Inferior parietal cortex (tissue), 1 donor: Measurements from ENCODE around the gene ITGAL.
"Not testable (repeated sequence)": the region's sequence is repeated elsewhere in the genome, so short reads cannot be mapped to it uniquely, and the experiment has no call there.

Experiments
- DNase-seq: peaks from one replicate; pipeline ENCODE4 v3.0.0-alpha.2; 2016; ENCODE audit errors: extremely low spot score

ITGAL gene

DNA sequence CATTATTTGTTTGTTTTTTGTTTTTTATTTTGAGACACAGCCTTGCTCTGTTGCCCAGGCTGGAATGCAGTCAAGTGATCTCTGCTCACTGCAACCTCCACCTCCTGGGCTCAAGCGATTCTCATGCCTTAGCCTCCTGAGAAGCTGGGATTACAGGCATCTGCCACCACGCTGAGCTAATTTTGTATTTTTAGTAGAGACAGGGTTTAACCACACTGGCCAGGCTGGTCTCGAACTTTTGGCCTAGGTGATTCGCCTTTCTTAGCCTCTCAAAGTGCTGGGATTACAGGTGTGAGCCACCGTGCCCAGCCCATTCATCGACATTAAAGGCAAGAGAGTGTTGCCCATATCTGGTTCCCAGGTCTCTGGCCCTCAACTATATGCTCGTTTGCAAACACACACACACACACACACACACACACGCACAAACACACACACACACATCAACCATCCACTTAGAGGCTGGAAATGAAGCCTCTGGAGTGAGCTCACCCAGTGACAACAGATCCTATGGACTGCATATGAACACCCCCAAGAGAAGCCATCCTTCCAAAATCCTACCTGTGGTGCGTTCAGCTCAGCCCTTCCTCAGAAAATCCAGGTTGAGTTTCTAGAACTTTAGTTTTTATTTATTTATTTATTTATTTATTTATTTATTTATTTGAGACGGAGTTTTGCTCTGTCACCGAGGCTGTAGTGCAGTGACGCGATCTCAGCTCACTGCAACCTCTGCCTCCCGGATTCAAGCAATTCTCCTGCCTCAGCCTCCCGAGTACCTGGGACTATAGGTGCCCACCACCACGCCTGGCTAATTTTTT, 14.6 kb upstream of the ITGAL start:
- DNase-seq = no peak

DNA sequence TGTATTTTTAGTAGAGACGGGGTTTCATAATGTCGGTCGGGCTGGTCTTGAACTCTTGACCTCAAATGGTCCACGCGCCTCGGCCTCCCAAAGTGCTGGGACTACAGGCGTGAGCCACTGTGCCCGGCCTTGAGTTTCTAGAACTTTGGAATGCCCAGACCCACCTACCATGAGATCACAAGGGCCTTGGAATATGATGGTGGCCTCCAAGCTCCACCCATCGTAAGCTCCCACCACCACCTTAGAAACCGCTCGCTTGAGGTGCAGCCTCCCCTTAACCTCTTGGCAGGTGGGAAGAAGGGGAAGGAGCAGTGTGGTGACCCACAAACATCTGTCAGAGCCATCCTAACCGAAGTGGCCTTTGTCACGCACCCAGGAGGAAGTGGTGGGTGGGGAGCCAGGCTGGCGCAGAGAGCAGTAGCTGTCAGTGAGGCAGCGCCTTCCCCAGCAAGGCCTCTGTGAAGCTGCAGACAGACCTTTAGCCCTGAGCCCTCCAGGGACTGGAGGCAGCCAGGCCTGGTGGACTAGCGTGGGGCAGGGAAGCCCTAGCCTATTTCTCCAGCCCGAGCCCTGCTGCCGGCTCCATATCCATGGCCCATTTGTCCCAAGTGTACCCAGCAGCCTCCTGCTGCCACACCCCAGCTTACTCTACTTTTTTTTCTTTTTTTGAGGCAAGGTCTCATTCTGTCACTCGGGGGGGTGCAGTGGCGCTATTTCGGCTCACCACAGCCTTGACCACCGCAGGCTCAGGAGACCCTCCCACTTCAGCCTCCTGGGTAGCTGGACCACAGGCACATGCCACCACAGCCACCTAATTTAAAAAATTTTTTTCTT, 13.8 kb upstream of the ITGAL start:
- no peak for DNase-seq

DNA sequence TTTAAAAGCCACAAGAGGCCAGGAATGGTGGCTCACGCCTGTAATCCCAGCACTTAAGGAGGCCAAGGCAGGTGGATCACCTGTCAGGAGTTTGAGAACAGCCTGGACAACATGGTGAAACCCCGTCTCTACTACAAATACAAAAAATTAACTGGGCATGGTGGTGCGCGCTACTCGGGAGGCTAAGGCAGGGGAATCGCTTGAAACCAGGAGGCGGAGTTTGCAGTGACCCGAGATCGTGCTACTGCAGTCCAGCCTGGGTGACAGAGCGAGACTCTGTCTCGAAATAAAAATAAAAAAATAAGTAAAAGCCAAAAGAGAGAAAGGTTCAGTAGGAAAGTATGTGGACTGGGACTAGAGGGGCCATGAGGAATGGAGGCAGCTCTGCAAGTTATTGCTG, 13.1 kb upstream of the ITGAL start:
- DNase-seq = no peak

DNA sequence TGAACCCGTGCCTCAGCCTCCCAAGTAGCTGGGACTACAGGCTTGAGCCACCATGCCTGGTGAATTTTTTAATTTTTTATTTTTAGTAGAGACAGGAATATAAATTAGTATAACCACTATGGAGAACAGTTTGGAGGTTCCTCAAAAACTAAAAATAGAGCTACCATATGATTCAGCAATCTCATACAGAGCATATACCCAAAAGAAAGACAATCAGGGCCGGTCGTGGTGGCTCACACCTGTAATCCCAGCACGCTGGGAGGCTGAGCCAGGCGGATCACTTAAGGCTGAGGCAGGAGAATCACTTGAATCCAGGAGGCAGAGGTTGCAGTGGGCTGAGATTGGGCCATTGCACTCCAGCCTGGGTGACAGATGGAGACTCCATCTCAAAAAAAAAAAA, 11.1 kb upstream of the ITGAL start:
- DNase-seq = not testable (repeated sequence)

DNA sequence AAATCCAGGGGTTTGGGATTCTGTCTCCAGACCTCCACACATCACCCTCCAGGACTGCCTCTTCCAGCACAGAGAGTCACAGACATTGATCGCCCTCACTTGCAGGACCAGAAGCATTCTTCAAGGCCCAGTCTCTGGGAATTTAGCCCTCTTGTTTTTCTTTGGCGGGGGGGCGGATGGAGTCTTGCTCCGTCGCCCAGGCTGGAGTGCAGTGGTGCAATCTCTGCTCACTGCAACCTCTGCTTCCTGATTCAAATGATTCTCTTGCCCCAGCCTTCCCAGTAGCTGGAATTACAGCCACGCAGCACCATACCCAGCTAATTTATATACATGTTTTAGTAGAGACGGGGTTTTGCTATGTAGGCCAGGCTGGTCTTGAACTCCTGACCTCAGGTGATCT, 8.5 kb upstream of the ITGAL start:
- no peak for DNase-seq

DNA sequence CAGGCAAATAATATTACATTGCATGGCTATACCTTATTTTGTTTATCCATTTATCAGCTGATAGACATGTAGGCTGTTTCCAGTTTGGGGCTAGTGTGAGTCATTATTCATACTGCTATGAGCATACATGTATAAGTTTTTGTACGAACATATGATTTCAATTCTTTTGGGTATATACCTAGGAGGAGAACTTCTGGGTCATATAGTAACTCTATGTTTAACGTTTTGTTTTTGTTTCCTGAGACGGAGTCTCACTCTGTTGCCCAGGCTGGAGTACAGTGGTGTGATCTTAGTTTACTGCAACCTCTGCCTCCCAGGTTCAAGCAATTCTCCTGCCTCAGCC, 2.4 kb upstream of the ITGAL start:
- DNase-seq = no peak

DNA sequence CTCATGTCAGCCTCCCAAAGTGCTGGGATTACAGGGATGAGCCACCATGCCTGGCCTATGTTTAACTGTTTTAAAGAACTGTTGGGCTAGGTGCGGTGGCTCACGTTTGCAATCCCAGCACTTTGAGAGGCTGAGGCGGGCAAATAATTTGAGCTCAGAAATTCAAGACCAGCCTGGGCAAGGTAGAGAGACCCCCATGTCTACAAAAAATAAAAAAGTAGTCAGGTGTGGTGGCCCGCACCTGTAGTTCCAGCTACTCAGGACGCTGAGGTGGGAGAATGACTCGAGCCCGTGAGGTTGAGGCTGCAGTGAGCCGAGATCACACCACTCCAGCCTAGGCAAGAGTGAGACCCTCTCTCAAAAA, 1.9 kb upstream of the ITGAL start:
- no peak for DNase-seq

DNA sequence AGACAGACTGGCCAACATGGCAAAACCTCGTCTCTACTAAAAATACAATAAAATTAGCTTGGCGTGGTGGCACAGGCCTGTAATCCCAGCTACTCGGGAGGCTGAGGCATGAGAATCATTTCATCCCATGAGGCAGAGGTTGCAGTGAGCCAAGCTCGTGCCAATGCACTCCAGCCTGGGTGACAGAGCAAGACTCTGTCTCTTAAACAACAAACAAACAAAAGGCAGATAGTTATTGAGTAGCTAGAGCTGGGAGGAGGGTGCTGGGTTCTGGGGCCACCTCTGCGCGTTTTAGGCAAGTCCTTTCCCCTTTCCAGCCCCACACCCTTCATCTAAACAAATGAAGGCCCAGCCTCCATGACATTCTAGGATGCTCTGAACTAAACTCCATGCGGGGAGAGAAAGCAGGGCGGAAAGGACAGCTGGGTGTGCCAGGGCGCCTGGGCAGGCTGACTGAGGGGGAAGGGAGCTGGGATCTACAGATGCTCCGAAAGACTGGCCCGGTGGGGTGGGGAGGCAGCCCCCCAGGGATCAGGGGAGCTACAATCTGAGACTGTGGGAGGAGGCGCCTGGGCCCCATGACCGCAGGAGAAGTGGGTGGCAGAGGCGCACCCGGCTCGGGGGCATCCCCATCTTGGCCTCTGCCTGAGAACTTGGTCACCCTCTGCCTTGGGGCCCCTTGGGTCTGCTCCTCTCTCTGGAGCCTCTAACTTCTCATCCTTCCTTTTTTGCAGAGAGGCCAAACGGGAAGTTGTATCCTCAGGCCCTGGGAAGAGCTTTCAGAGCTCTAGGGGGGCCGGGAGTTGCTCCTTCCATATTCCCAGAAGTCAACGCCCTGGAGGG, 910 bp downstream of the ITGAL start:
- no peak for DNase-seq

DNA sequence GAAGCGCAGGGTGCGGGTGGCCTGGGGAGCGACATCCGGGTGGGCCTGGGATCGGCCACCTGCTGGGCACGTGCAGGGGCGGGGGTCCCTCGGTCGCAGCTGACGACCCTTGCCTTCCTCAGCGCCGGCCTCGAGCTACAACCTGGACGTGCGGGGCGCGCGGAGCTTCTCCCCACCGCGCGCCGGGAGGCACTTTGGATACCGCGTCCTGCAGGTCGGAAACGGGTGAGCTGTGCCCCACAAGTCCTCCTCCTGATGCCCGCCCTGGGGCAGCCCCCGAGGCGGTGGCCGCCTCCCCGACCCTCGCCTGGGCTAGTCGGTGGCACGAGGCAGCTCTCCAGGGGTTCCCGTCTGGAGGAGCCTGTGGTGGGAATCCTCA, 1.5 kb downstream of the ITGAL start:
- DNase-seq = no peak

DNA sequence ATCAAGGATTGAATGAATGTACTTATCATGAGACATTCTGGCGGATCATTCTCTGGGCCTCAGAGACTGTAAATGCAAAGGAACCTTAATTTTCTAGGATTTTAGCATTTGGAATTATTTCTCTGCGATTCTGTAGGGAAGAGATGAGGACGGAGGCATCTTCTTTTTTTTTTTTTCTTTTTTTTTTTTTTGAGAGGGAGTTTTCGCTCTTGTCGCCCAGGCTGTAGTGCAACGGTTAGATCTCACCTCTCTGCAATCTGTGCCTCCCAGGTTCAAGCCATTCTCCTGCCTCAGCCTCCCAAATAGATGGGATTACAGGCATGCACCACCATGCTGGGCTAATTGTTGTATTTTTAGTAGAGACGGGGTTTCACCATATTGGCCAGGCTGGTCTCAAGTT, 2.1 kb downstream of the ITGAL start:
- DNase-seq = no peak

DNA sequence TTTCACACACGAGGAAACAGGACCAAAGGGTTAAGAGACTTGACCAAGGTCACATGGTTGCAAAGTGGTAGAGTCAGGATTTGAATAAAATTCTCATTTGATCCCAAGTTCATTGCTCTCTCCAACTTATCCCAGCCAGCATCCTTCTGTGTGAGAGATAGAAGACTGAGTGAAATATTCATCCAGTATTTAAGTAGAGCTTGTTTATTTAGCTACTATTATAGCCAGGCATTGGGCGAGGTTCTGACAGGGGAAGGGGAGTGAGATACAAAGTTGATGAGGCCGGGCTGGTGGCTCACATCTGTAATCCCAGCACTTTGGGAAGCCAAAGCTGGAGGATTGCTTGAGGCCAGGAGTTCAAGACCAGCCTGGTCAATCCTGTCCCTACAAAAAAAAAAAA, 4.4 kb downstream of the ITGAL start:
- no peak for DNase-seq

DNA sequence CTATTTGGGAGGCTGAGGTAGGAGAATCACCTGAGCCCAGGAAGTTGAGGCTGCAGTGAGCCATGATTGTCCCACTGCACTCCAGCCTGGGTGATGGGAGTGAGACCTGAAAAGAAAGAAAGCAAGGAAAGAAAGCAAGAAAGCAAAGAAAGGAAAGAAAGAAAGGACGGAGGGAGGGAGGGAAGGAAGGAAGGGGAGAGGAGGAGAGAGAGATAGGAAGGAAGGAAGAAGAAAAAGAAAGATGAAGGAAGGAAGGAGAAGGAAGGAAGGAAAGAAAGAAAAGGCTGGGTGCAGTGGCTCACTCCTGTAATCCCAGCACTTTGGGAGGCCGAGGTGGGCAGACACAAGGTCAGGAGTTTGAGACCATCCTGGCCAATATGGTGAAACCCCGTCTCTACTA, 5.2 kb downstream of the ITGAL start:
- DNase-seq = not testable (repeated sequence)

DNA sequence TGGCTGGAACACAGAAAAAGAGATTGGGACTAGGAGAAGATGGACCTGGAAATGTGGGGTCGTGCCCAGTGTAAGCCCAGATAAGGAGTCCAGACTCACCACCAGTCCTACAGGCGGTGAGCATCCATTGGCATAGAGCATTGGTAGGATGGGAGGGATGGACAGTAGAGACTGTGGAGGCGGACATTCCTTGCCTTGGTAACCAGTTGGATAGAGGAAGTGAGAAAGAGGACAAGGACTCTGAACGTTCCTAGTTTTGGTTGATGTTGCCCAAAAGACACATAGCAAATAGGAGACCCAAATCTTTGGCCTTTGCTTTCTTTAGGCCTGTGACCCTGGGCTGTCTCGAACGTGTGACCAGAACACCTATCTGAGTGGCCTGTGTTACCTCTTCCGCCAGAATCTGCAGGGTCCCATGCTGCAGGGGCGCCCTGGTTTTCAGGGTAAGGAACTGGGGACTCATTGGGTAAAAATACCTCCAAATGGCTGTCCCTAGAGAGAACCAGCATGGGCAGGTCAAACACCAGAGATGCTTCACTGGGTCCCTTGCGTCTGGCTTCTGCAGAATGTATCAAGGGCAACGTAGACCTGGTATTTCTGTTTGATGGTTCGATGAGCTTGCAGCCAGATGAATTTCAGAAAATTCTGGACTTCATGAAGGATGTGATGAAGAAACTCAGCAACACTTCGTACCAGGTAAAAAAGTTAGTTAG, 6.4 kb downstream of the ITGAL start:
- no peak for DNase-seq

DNA sequence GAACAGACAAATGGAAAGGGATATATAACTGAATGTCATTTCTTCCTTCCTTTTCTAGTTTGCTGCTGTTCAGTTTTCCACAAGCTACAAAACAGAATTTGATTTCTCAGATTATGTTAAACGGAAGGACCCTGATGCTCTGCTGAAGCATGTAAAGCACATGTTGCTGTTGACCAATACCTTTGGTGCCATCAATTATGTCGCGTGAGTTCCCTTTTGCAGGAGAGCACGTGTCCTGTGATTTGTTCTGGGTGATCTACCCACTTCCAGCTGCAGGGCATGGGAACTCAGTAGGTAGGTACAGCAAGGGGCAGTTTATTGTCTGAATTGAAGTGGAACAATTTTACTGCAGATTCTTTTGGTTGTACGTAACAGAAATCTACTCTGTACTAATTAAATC, 8.8 kb downstream of the ITGAL start:
- DNase-seq = no peak

DNA sequence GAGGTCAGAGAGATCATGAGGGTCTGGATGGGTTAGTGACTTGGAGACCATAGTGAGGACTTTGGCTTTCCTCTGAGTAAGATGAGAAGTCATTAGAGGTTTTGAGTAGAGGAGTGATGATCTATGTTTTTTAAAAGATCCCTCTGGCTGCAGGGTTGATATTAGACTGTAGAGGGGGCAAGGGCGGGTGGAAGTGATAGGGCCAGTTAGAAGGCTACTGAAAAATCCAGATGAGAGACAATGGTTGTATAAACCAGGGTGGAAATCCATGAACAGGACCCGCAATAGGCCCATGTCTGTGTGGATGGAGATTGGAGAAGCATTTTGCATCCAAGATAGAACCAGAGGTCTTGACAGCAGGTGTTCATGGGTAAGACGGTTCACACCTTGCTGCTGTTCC, 9.8 kb downstream of the ITGAL start:
- DNase-seq = no peak

DNA sequence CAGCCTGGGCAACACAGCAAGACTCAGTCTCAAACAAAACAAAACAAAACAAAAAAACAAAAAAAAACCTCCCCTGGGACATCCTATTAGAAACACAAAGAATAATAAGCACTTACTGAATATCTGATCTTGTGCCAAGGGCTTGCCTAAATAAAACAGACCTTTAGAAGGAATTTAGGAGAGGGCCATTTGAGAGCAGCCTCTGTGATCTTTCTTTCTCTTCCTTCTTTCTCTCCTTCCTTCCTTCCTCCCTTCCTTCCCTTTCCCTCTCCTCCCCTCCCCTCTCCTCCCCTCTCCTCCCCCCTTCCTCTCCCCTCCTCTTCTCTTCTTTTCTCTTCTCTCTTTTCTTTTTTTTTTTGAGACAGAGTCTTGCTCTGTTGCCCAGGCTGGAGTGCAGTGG, 12.3 kb downstream of the ITGAL start:
- no peak for DNase-seq

DNA sequence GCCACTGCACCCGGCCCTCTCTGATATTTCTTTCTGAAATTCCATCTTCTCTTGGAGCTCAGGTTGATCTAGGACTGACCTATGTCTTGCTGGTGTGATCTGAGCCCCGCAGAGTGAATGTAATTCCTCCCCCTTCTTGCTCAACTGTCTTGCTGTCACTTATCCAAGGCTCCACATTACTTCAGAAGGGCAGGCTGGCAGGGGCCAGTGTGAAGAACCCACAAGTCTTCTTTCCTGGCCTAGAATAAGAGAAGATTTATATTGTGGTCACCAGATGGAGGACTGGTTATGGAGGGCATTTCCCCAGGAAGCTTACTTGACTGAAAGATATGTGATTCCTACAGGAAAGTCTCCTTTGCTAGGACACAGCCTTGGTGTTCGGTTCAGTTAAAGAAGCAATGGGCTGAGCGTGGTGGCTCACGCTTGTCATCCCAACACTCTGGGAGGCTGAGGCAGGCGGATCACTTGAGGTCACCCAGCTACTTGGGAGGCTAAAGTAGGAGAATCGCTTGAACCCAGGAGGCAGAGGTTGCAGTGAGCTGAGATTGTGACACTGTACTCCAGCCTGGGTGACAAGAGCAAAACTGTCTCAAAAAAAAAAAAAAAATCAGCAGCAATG, 13.4 kb downstream of the ITGAL start:
- no peak for DNase-seq

DNA sequence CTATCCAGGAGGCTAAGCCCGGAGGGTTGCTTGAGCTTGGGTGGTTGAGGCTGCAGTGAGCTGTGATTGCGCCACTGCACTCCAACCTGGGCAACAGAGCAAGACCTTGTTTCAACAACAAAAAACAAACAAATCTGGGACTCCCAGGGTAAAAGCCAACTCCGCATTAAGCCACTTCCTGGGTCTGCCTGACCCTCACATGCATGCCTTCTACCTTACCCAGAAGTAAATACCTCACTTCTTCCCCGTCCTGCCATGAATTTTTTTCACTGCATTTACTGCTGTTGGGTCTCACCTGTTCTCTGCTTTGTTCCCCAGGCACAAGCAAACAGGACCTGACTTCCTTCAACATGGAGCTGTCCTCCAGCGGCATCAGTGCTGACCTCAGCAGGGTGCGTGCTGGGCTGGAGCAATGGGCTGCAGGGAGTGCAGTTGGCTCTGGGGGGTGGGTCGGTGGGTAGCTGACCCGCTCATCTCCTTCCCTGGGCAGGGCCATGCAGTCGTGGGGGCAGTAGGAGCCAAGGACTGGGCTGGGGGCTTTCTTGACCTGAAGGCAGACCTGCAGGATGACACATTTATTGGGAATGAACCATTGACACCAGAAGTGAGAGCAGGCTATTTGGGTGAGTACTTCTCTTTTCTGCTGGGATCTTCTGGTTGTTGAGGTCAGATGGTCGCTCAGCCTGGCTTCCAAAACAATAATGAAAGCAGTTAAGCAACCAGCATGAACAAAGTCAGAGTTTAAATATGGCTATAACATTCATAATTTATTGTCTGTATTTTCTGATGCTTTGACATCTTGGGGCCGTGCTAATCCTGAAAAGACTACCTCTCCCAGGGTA, 16.4 kb downstream of the ITGAL start:
- no peak for DNase-seq

DNA sequence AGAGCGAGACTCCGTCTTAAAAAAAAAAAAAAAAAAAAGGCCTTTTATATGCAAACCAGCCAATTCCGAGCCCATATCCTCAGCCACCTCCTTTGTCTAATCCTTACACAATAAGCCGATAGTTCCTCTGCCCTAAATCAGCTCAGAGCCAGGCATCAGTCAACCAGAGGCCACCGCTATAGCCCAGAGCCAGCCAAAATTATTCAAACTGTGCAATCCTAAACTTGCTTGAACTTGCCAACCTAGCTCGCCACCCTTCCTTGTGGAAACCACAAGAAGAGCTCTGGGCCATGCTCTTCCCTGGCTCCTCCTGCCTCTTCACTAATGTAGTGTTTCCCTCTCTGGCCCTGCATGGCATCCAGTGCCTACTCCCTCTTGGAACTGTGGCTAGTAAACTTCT, 17.7 kb downstream of the ITGAL start:
- DNase-seq = no peak

DNA sequence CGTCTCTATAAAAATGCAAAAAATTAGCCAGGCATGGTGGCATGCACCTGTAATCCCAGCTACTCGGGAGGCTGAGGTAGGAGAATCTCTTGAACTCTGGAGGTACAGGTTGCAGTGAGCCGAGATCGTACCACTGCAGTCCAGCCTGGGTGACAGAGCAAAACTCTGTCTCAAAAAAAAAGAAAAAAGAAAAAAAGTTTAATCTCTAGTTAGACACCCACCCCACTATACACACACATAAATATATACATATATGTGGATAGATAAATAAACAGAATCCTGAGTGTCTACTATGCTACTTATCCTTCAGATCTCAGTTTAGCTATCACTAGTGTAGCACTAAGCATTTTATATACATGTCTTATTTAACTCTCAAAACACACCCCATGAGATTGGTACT, 18.7 kb downstream of the ITGAL start:
- DNase-seq = no peak
